HG03575 (cell line): Measurements from ENCODE around the gene CDH6.
"Not testable (repeated sequence)": the region's sequence is repeated elsewhere in the genome, so short reads cannot be mapped to it uniquely, and the experiment has no call there.

Source experiments
- ATAC-seq: cut with Tn5 transposase; IDR thresholded peaks from one replicate; pipeline ENCODE4 v1.9.1; 2021; ENCODE audit not compliant: unreplicated experiment, insufficient number of reproducible peaks, low FRiP score; ENCODE audit errors: extremely low read depth

Gene CDH6

GRCh38 chr5:31361234-31361633, 167.7 kb downstream of the CDH6 start:
- no peak for ATAC-seq

- not testable (repeated sequence) for ATAC-seq
Observed at GRCh38 chr5:31361704-31362528, 168.4 kb downstream of the CDH6 start.

GRCh38 chr5:31362529-31362900, 169.0 kb downstream of the CDH6 start:
- no peak for ATAC-seq

GRCh38 chr5:31362931-31363568, 169.6 kb downstream of the CDH6 start:
- ATAC-seq = no peak

GRCh38 chr5:31364881-31365636, 171.6 kb downstream of the CDH6 start:
- ATAC-seq = no peak

- ATAC-seq = no peak
Observed at GRCh38 chr5:31365776-31366175, 172.3 kb downstream of the CDH6 start.

GRCh38 chr5:31366941-31367340, 173.5 kb downstream of the CDH6 start:
- ATAC-seq = no peak

- no peak for ATAC-seq
Observed at GRCh38 chr5:31372124-31372523, 178.6 kb downstream of the CDH6 start.

GRCh38 chr5:31375999-31376720, 182.7 kb downstream of the CDH6 start:
- ATAC-seq = no peak

GRCh38 chr5:31377274-31377946, 183.9 kb downstream of the CDH6 start:
- no peak for ATAC-seq

- ATAC-seq = no peak
Observed at GRCh38 chr5:31378136-31378535, 184.7 kb downstream of the CDH6 start.
